Activated CD4-positive, alpha-beta T cell treated with anti-CD3 and anti-CD28 coated beads for 1 hour (primary cell): Measurements from ENCODE around the gene CPO.
A peak's percentile ranks its signal among the peaks of the same experiment; 100 is the strongest.

Experiments used
- DNase-seq: peaks from one replicate; pipeline ENCODE4 v3.0.0-alpha.2; 2020

The CPO gene

GRCh38 chr2:206978746-206979145 lies 39.4 kb downstream of the CPO start:
- DNase-seq = no peak

- DNase-seq = no peak
These were observed 40.0 kb downstream of the CPO start for GRCh38 chr2:206979365-206979764.

- DNase-seq = no peak
These were observed 40.6 kb downstream of the CPO start for GRCh38 chr2:206979922-206980321.

DNA sequence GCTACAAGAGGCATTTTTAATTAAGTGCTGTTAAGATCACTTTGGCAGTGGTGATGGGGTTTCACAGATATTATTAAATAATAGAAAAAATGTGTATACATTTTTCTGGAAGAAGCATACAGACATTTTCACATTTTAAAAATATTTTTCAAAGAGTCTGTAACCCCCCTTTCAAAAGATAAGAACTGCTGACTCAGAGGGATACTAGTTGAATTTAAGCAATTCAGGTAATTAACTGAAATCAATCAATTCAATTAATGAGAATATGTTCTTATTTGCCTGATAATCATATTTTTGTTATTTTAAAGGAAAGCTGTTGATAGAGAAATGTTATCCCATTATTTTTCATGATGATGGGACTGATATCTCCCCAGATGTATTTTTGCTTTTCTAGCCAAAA lies 41.1 kb downstream of the CPO start:
- no peak for DNase-seq

- no peak for DNase-seq
These were observed 41.9 kb downstream of the CPO start for GRCh38 chr2:206981086-206981674.

- DNase-seq = peak; percentile 20
These were observed 42.5 kb downstream of the CPO start for GRCh38 chr2:206981739-206982340.

GRCh38 chr2:206982360-206982955 lies 43.1 kb downstream of the CPO start:
- DNase-seq = no peak

GRCh38 chr2:206983161-206983859 lies 44.0 kb downstream of the CPO start:
- no peak for DNase-seq

GRCh38 chr2:206984206-206984605 lies 44.9 kb downstream of the CPO start:
- no peak for DNase-seq

- no peak for DNase-seq
These were observed 47.6 kb downstream of the CPO start for GRCh38 chr2:206986943-206987342.

DNA sequence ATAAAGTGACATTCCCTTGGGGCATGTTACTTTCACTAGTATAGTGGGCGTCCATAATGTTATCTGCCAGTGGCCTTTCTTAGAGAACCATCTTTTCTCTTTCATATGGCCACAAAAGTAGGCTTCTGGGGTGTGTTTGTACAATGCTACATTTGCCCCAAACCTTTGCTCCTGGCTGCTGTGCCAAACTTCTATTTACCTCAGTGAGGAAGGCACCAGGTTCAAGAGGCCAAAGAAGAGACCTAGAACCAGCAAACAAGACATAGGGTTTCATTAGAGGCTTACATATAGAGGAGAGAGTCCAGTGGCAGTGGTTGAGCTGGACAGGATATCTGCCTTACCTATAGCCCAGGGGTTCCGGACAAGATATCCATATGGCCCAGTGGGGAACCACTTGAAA lies 48.5 kb downstream of the CPO start:
- DNase-seq = no peak

DNA sequence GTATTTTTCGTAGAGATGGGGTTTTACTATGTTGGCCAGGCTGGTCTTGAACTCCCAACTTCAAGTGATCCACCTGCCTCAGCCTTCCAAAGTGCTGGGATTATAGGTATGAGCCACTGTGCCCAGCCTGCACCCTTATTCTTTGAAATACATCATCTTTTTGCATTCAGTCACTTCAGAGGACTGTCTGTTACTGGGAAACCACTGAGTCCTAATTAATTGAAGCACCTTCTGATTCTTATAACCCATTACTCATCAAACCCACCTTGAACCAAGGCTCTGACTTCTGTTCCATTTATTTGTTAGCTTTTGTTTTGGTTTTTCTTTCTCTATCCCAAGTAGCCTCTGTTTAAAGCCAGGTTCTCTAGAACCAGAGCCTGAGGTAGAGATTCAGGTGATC lies 49.6 kb downstream of the CPO start:
- DNase-seq = no peak

GRCh38 chr2:206989311-206989710 lies 50.0 kb downstream of the CPO start:
- DNase-seq = no peak

DNA sequence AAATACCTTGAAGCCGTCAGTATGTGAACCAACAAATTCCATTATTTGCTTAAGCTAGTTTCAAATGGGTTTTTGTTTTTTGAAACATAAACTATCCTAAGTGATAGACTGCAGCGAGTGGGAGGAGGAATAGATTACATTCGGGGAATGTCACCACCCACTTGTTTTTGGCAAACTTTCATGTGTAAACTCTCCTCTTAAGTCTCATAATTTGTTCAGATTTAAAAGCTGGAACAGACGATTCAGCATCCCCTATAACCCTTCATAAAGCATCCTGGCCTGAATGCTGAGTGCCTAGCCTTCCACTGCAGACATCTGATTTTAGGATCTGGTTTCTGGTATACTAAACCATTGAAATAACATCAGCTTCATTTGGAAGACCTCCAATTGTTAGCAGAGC lies 51.0 kb downstream of the CPO start:
- DNase-seq = no peak

- DNase-seq = no peak
These were observed 51.8 kb downstream of the CPO start for GRCh38 chr2:206991070-206991469.

DNA sequence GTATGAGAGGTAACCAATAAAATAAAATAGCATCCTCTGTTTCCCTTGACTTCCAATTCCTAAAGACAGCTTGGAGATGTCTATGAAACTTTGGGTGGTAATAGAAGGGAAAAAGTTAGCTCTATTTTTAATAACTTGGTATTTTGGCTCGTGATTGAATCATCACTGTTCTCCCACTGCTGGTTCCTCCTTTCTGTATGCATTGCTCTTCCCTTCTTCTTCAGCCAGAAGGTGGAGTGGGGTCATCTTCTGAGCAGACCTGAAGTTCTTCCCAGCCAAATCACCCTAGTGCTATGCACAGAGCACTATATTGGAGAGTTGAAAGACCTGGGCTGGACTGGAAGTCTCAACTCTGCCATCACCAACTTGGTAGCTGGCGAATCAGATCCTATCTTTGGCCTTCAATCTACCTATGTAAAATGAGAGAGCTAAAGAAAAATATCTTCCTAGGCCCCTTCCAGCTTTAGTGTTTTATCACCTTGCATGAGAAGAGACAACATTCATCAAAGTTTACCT lies 54.1 kb downstream of the CPO start:
- no peak for DNase-seq

DNA sequence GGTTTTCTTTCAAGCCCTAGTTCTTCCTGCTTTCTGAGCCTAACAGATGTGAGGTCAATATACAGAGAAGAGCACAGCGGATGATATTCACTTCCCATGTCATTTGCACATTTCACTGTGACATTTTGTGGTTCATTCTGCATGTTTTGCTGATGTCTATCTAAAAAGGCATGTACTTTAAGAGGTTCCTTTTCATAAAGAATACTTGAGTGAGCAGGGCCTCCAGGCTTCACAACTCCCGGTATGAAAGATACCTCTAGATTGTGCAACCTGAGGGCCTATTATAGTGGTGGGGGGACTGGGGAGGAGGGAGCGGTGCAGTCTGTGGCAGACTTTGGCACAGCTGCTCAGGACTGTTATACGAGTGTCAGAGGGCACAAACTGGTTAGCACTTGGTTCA lies 54.6 kb downstream of the CPO start:
- no peak for DNase-seq

DNA sequence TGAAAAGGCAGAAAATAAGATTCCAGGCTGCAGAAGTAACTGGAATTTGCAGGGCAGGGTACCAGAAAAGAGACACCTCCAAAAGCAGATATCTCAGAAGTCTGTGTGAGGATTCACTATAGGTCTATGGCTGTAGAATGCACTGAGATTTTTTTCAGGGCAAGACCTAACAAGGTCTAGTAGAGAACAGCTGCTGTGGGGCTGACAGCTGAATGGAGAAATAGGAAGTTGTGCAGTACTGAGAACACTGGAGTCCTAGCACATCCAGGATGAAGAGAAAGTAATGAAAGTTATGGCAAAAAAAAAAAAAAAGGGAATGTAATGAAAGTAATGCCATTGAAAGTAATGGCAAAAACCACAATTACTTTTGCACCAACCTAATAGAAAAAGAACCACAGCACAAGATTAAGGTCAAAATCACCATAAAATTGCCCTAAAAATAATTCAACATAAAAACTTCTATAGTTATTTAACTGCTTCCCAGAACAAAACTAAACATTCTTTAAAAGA lies 57.3 kb downstream of the CPO start:
- DNase-seq = no peak

- DNase-seq = no peak
These were observed 69.0 kb downstream of the CPO start for GRCh38 chr2:207008105-207008990.

DNA sequence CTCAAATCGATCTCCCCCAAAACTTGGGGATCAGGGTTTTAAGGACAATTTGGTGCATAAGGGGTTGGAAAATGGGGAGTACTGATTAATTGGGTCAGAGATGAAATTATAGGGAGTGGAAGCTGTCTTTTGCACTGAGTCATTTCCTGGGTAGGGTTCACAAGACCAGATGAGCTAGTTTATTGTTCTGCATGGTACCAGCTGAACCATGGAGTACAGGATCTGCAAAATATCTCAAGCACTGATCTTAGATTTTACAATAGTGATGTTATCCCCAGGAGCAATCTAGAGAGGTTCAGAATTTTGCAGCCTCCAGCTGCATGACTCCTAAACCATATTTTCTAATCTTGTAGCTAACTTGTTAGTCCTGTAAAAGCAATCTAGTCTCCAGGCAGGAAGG lies 73.1 kb downstream of the CPO start:
- no peak for DNase-seq

DNA sequence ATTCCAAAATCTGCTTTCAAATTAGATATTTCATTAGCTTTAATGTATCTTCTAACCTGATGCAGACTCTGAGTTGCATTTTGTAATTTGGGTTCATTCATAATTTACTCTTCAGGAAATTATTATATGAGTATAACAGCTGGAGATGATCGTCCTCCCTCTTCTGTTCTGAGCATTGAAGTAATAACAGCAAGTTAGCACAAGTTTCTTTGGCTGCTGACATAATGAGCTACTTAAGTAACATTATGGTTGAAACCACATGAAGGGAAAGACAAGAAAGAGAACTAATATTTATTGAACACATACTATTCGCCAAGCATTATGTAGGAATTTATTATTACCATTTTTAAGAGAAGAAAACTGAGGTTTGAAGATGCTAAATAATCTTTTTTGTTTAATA lies 75.1 kb downstream of the CPO start:
- no peak for DNase-seq

- no peak for DNase-seq
These were observed 76.6 kb downstream of the CPO start for GRCh38 chr2:207015901-207016300.
